ENCODE measurements around the gene WASL. TPM values are rescaled to one million over a fixed set of nuclear protein-coding genes. Genes with fewer than 3 reads are reported as not detected.
"Not testable (repeated sequence)": the region's sequence is repeated elsewhere in the genome, so short reads cannot be mapped to it uniquely, and the experiment has no call there.

WASL gene
- total RNA-seq, 1 donor from 2014 or later, result 34.2 TPM

DNA sequence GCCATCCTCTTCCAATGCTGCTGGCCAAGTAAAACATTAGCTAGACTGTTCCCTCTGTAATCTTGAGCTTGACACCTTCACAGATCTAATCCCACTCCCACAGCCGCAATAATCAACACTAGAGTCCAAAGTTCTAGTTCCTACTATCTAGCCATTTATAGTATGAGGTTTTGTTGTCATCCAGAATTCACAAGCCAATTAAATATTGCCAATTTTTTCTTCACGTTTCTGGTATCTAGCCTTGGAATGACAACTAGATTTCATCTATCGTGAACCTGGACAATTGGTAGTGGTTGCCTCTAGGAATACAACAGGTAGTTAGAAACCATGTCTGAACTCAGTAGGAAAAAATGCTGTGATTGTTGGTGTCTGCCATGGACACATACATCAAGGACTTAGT is 10.4 kb downstream of the WASL start:
- TF ChIP-seq, protein P1, sequence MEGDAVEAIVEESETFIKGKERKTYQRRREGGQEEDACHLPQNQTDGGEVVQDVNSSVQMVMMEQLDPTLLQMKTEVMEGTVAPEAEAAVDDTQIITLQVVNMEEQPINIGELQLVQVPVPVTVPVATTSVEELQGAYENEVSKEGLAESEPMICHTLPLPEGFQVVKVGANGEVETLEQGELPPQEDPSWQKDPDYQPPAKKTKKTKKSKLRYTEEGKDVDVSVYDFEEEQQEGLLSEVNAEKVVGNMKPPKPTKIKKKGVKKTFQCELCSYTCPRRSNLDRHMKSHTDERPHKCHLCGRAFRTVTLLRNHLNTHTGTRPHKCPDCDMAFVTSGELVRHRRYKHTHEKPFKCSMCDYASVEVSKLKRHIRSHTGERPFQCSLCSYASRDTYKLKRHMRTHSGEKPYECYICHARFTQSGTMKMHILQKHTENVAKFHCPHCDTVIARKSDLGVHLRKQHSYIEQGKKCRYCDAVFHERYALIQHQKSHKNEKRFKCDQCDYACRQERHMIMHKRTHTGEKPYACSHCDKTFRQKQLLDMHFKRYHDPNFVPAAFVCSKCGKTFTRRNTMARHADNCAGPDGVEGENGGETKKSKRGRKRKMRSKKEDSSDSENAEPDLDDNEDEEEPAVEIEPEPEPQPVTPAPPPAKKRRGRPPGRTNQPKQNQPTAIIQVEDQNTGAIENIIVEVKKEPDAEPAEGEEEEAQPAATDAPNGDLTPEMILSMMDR (IDR thresholded peaks at IDR 0.05), result no peak
- no peak overlapping the region for H3K4me3 Mint-ChIP-seq (ENCODE audit: unreplicated experiment)
- no peaks in the 10 kb centered on the region for H3K36me3 Mint-ChIP-seq (ENCODE audit: low read depth)
- peaks cover 4% of the 10 kb centered on the region for H3K9me3 Mint-ChIP-seq (ENCODE audit: low read depth)
- no peaks in the 10 kb centered on the region for H3K27me3 Mint-ChIP-seq (ENCODE audit: low read depth)
- H3K27ac Mint-ChIP-seq (ENCODE audit: unreplicated experiment), result no peak overlapping the region
- peaks cover 34% of the 10 kb centered on the region for H3K4me1 Mint-ChIP-seq (ENCODE audit: low read depth)
- no peak for DNase-seq (ENCODE audit: low spot score)

- peaks cover 28% of the 10 kb centered on the region for H3K4me1 Mint-ChIP-seq (ENCODE audit: low read depth)
- not testable (repeated sequence) for H3K9me3 Mint-ChIP-seq (ENCODE audit: low read depth); H3K27ac Mint-ChIP-seq (ENCODE audit: unreplicated experiment); H3K36me3 Mint-ChIP-seq (ENCODE audit: low read depth); H3K4me3 Mint-ChIP-seq (ENCODE audit: unreplicated experiment); H3K27me3 Mint-ChIP-seq (ENCODE audit: low read depth); DNase-seq (ENCODE audit: low spot score)
These were observed 11.6 kb downstream of the WASL start for GRCh38 chr7:123737168-123737674.

GRCh38 chr7:123735539-123735938 is 13.3 kb downstream of the WASL start:
- no peak for DNase-seq (ENCODE audit: low spot score)
- peaks cover 17% of the 10 kb centered on the region for H3K9me3 Mint-ChIP-seq (ENCODE audit: low read depth)
- H3K4me1 Mint-ChIP-seq (ENCODE audit: low read depth), result peaks cover 31% of the 10 kb centered on the region
- no peaks in the 10 kb centered on the region for H3K27me3 Mint-ChIP-seq (ENCODE audit: low read depth)
- H3K27ac Mint-ChIP-seq (ENCODE audit: unreplicated experiment), result no peak overlapping the region
- H3K4me3 Mint-ChIP-seq (ENCODE audit: unreplicated experiment), result no peak overlapping the region
- peaks cover 2% of the 10 kb centered on the region for H3K36me3 Mint-ChIP-seq (ENCODE audit: low read depth)
- TF ChIP-seq, protein P1 (IDR thresholded peaks at IDR 0.05), result no peak

DNA sequence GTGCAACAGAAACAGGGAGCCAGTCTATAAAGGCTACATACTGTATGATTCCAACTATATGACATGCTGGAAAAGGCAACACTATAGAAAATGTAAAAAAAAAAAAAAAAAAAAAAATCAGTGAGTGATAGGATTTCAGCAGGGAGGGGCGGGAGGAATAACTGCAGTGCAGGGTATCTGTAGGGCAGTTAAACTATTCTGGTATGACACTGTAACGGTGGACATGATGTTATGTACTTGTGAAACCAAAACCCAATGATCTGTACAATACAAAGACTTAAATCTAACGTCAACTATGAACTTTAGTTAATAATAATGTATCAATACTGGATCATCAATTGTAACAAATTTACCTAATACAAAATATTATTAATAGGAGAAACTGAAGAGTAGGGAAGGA is 14.3 kb downstream of the WASL start:
- Mint-ChIP-seq H3K36me3 (ENCODE audit: low read depth) (peaks cover 2% of the 10 kb centered on the region), H3K4me1 (ENCODE audit: low read depth) (peaks cover 31% of the 10 kb centered on the region), H3K9me3 (ENCODE audit: low read depth) (peaks cover 17% of the 10 kb centered on the region), H3K27me3 (ENCODE audit: low read depth) (no peaks in the 10 kb centered on the region), H3K4me3 (ENCODE audit: unreplicated experiment) (no peak overlapping the region), H3K27ac (ENCODE audit: unreplicated experiment) (no peak overlapping the region)
- DNase-seq (ENCODE audit: low spot score), result no peak
- TF ChIP-seq, protein P1 (IDR thresholded peaks at IDR 0.05), result no peak

DNA sequence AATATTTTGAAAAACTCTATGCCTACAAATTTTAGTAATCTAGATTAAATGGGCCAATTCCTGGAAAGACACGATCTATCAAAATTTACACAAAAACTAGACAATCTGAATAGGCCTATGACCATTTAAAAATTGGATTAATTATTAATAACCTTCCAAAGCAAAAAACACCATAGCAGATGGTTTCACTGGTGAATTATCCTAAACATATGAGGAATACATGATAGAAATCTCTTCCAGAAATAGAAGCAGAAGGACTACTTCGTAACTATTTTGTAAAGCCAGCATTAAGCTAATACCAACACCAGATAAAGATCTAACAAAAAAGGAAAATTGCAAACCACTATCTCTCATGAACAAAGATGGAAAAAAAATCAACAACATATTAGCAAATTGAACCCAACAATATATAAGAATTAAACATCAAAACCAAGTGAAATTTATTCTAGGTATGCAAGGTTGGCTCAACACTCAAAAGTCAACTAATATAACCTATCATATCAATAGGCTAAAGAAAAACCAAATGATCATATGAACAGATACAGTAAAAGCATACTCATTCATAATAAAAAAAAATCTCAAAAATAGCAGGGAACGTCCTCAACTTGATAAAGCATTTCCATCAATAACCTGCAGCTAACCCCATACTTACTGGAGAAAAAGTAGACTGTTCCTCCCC is 16.3 kb downstream of the WASL start:
- Mint-ChIP-seq H3K4me3 (ENCODE audit: unreplicated experiment) (no peak overlapping the region), H3K36me3 (ENCODE audit: low read depth) (peaks cover 2% of the 10 kb centered on the region), H3K27ac (ENCODE audit: unreplicated experiment) (no peak overlapping the region), H3K4me1 (ENCODE audit: low read depth) (peaks cover 27% of the 10 kb centered on the region), H3K27me3 (ENCODE audit: low read depth) (no peaks in the 10 kb centered on the region), H3K9me3 (ENCODE audit: low read depth) (peaks cover 17% of the 10 kb centered on the region)
- DNase-seq (ENCODE audit: low spot score), result no peak
- TF ChIP-seq, protein P1 (IDR thresholded peaks at IDR 0.05), result no peak

DNA sequence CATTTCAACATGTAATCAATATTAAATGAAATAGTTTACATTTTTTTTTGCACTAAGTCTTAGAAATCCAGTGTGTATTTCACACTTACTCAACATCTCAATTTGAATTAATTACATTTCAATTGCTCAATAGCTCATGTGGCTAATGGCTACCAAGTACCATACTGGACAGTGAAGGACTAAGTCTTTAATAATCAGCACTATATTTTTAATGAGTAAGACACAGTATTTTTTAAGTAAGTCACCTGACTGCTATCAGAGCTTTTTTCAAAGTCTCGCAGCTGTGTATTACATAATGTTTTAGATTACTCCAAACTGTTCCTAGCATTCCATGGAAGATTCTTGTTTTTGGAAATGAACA is 19.6 kb downstream of the WASL start:
- peaks cover 2% of the 10 kb centered on the region for H3K36me3 Mint-ChIP-seq (ENCODE audit: low read depth)
- H3K9me3 Mint-ChIP-seq (ENCODE audit: low read depth), result peaks cover 12% of the 10 kb centered on the region
- H3K4me3 Mint-ChIP-seq (ENCODE audit: unreplicated experiment), result no peak overlapping the region
- TF ChIP-seq, protein P1 (IDR thresholded peaks at IDR 0.05), result no peak
- peaks cover 43% of the 10 kb centered on the region for H3K4me1 Mint-ChIP-seq (ENCODE audit: low read depth)
- no peak for DNase-seq (ENCODE audit: low spot score)
- H3K27me3 Mint-ChIP-seq (ENCODE audit: low read depth), result no peaks in the 10 kb centered on the region
- no peak overlapping the region for H3K27ac Mint-ChIP-seq (ENCODE audit: unreplicated experiment)
